AG09309 (cell line): Measurements from ENCODE around the gene ARSH.

ENCODE experiments used
- DNase-seq: peaks from one replicate; pipeline ENCODE4 v3.0.0-alpha.2; 2010; ENCODE audit warnings: low read depth
- H3K4me3 ChIP-seq: 2 replicates; pipeline ENCODE4 v1.5.1; 2011; ENCODE audit warnings: mild to moderate bottlenecking, low read depth, low read length, moderate library complexity; ENCODE audit not compliant: control insufficient read depth
- TF ChIP-seq, protein P1 (sequence below): IDR thresholded peaks from 2 replicates; pipeline ENCODE4 v1.5.1; 2011; ENCODE audit warnings: mild to moderate bottlenecking, low read depth, low read length, inconsistent platforms; ENCODE audit not compliant: insufficient read depth, control insufficient read depth; ENCODE audit errors: missing control alignments

The ARSH gene

GRCh38 chrX:2989565-2989964, 16.8 kb upstream of the ARSH start:
- TF ChIP-seq, protein P1, sequence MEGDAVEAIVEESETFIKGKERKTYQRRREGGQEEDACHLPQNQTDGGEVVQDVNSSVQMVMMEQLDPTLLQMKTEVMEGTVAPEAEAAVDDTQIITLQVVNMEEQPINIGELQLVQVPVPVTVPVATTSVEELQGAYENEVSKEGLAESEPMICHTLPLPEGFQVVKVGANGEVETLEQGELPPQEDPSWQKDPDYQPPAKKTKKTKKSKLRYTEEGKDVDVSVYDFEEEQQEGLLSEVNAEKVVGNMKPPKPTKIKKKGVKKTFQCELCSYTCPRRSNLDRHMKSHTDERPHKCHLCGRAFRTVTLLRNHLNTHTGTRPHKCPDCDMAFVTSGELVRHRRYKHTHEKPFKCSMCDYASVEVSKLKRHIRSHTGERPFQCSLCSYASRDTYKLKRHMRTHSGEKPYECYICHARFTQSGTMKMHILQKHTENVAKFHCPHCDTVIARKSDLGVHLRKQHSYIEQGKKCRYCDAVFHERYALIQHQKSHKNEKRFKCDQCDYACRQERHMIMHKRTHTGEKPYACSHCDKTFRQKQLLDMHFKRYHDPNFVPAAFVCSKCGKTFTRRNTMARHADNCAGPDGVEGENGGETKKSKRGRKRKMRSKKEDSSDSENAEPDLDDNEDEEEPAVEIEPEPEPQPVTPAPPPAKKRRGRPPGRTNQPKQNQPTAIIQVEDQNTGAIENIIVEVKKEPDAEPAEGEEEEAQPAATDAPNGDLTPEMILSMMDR: no peak

GRCh38 chrX:3010532-3010931, 4.2 kb downstream of the ARSH start:
- TF ChIP-seq, protein P1: no peak
- no peak overlapping the region for H3K4me3 ChIP-seq
- DNase-seq: no peak

More at GRCh38 chrX:2989565-2989964, 16.8 kb upstream of the ARSH start:
- DNase-seq: no peak
- H3K4me3 ChIP-seq: no peak overlapping the region

DNA sequence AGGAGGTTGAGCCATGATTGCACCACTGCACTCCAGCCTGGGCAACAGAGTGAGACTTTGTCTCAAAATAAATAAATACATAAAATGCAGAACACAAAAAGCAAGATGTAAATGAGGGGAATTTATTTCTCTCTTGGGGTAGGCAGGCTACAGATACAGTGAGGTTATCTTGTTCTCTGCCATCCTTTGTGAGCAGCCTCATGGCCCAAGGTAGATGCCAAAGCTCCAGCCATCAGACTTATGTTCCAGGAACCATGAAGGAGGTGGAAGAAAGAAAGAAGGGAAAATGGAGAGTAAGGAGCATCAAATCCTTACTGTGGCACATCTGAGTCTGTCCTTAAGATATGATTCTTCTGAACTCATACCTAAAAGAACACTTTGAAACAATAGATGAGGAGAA, 11.1 kb downstream of the ARSH start:
- TF ChIP-seq, protein P1: no peak
- no peak overlapping the region for H3K4me3 ChIP-seq
- DNase-seq: no peak

DNA sequence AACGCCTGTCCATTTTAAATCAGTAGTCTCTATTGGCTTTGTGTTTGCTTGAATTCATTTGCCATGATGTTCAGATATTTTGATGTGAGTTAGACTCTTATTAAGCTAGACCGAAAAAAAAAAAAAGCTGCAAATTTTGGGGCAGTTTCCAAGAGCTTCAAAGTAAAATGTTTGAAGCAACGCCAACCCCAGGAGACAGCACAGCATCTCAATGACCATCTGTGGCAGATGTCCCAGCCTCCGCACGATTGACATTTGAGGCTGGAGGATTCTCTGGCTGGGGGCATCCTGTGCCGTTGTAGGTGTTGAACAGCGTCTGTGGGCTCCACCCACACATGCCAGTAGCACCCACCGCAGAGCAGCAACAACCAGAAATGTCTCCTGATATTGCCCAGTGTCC, 17.8 kb downstream of the ARSH start:
- no peak for DNase-seq
- TF ChIP-seq, protein P1: no peak
- H3K4me3 ChIP-seq: no peak overlapping the region

DNA sequence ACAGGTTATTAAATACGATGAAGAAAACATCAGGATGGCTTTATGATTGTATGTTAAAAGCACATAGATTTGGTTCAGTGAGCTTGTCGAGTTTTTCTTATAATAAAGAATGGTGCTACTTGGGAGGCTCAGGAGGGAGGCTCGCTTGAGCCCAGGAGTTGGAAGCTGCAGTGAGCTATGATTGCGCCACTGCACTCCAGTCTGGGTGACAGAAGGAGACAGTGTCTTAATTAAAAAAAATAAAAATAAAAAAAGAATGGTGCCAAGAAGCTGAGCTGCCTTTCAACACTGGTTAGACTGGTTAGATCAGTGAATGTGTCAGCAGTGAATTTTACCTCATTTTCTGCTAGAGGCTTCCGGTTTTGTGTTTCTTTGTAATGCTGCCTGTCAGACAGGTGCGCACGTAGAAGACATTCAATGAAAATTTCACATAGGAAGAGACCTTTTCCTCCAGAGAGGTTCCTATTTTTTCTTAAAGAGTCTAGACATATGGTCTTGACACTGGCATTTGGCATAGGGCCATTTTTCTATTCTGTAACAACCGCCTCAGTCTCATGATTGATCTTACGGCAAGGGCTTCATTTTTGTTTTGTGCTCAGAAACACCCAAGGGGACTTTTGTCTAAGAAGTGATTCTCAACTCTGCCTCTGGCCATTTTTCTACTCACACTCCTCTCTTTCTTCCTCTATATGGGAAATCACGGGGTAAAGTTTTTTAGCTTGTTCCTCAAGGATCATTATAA, 19.9 kb downstream of the ARSH start:
- TF ChIP-seq, protein P1: no peak
- H3K4me3 ChIP-seq: no peak overlapping the region
- DNase-seq: no peak

GRCh38 chrX:3029129-3029528, 22.8 kb downstream of the ARSH start:
- DNase-seq: no peak
- no peak overlapping the region for H3K4me3 ChIP-seq
- TF ChIP-seq, protein P1: no peak
